Measurements from ENCODE around the gene FBXO33. TPM values are rescaled to one million over a fixed set of nuclear protein-coding genes. Genes with fewer than 3 reads are reported as not detected.

The FBXO33 gene
- total and polyA plus RNA-seq, 2 of the 8 experiments (the other 6 are each of a cell fraction or from before 2014, with no cell fraction given) = 4.7 to 11.5 TPM

DNA sequence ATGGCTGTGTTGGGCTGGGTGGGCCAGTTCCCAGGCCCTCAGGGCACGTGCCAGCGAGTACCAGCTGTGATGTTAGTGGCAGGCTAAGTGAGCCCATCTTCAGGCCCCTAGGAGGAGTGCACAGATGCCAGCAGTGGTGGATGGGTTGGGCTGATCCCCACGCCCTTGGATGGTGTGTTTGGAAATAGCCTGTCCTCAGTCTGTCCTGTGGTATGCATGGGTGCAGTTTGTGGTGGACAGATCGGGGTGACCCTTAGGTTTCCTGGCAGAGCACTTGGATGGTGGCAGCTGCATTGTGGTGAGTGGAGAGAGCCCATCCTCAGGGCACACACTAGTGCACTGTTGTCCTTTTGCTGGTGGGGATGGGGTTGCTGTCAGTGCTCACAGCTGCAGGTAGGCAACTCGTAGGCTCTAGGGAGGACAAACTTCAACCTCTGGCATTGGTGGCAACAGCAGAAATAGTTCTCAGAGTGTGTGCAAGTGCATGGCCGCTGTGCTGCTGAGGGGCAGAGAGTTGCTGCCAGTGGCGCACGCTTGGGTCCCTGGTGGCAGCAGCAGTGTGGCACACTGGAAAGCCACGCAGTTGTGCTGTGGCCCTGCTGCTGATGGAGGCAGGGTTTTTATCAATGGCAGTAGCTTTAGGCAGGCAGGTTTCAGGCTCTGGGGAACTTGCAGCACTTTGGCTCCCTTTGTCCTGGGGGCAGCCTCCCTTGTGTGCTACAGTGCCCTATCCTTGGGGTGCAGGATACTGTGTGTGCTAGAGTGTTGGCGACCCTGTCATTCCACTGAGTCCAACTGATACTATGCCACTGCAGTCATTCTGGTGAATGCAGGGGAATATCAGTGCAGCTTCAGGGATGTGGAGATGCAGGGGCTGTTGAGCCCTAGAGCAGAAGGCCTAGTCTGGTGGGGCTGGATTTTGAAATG, 65.5 kb downstream of the FBXO33 start:
- peak overlapping the region; percentile 73 for H3K4ac ChIP-seq (replicated peaks; ENCODE audit: insufficient read length, low read depth, low read length)
- H2BK15ac ChIP-seq (ENCODE audit: low read length) = no peak overlapping the region; the same call in 1 of the 2 replicates
- no peak overlapping the region for H3K56ac ChIP-seq (replicated peaks; ENCODE audit: insufficient read length, low read depth, low read length)
- H4K5ac ChIP-seq (ENCODE audit: insufficient read length, low read depth, low read length) = no peak overlapping the region
- peak overlapping the region; percentile 76 for H2AK5ac ChIP-seq (ENCODE audit: low read depth, low read length)
- no peak for DNase-seq (ENCODE audit: low read depth in 1 of 2, low spot score in 2 of 2)
- H3K18ac ChIP-seq (ENCODE audit: extremely low read depth, low read length) = peak overlapping the region; percentile 35; the same call in 1 of the 2 replicates
- H4K20me1 ChIP-seq (replicated peaks in 1 of 2; ENCODE audit: control insufficient read depth in 1 of 2, insufficient read depth in 2 of 2, low read length in 2 of 2) = no peaks in the 10 kb centered on the region
- no peaks in the 10 kb centered on the region for H3K36me3 ChIP-seq (ENCODE audit: control insufficient read depth in 2 of 4, insufficient read depth in 4 of 4, low read length in 3 of 4)
- peaks cover 8 to 10% (median 9%) of the 10 kb centered on the region in 4 experiments for H3K4me1 ChIP-seq (replicated peaks in 1 of 4; ENCODE audit: control insufficient read depth in 3 of 4, insufficient read depth in 4 of 4, low read length in 3 of 4)
- CTCF ChIA-PET (ENCODE audit: partially characterized antibody) = interaction anchor here (0.9 to 1.8 kb wide), 4 partner anchors 99 to 269 kb away, joined by 3 to 12 read pairs (median 4); no protein-coding TSS in a partner anchor
- 0 out of 2 replicates have a peak overlapping the region, but pooled peaks have one; percentile 13 for H3K27ac ChIP-seq (ENCODE audit: low read depth, low read length)
- H2BK20ac ChIP-seq (ENCODE audit: low read length) = peak overlapping the region; percentile 13; the same call in 1 of the 2 replicates
- H2BK120ac ChIP-seq (replicated peaks; ENCODE audit: low read depth, low read length) = no peak overlapping the region
- POLR2A ChIA-PET (ENCODE audit: partially characterized antibody) = interaction anchor here (1.2 to 1.3 kb wide), 5 partner anchors 9 to 192 kb away, joined by 3 to 5 read pairs (median 4); partner anchors contain the start of genes FBXO33 and PNN
- peak overlapping the region; percentile 84 for H2BK5ac ChIP-seq (ENCODE audit: low read depth, low read length)
- H3K9ac ChIP-seq (replicated peaks in 1 of 4; ENCODE audit: extremely low read depth in 1 of 4, low read depth in 3 of 4, low read length in 3 of 4) = no peak overlapping the region; a peak in 1 of 7 replicates
- H2BK12ac ChIP-seq (ENCODE audit: low read depth, low read length) = peak overlapping the region; percentile 71; the same call in 1 of the 2 replicates
- H4K8ac ChIP-seq (ENCODE audit: extremely low read depth, insufficient read depth, low read length) = peak overlapping the region; percentile 63
- no peak for TF ChIP-seq NRF1 (IDR thresholded peaks at IDR 0.05; ENCODE audit: low read depth, low read length)
- H3K4me3 ChIP-seq (ENCODE audit: extremely low read depth in 1 of 4, insufficient read depth in 2 of 4, low read depth in 3 of 4, low read length in 4 of 4) = no peak overlapping the region
- H3K9me3 ChIP-seq (ENCODE audit: insufficient read depth in 2 of 2, low read depth in 1 of 2, low read length in 1 of 2) = no peaks in the 10 kb centered on the region
- H3K14ac ChIP-seq (ENCODE audit: insufficient read length) = no peak overlapping the region
- H3K4me2 ChIP-seq (ENCODE audit: insufficient read depth in 1 of 2, low read depth in 2 of 2, low read length in 2 of 2) = peak overlapping the region in 1 of 2 experiments; percentile 31; a peak in 1 of 4 replicates
- 92% methylated on average over 10 of the region's 10 CpGs; no CpG with 5 or more reads in 1 of the 2 experiments for WGBS, 2 experiments (ENCODE audit: extremely low coverage in 1 of 2, insufficient coverage in 1 of 2, insufficient read length in 1 of 2, insufficient replicate concordance in 2 of 2, low coverage in 1 of 2, low lambda C conversion rate in 2 of 2, missing lambda C conversion rate in 1 of 2)
- H4K91ac ChIP-seq (replicated peaks; ENCODE audit: insufficient read length, low read length) = peak overlapping the region; percentile 23
- H3K79me2 ChIP-seq (ENCODE audit: control insufficient read depth in 1 of 2, insufficient read depth in 2 of 2, low read length in 2 of 2) = no peaks in the 10 kb centered on the region
- no peaks in the 10 kb centered on the region for H3K23me2 ChIP-seq (ENCODE audit: low read depth, low read length)
- no peak for FAIRE-seq
- no peaks in the 10 kb centered on the region for H3K27me3 ChIP-seq (replicated peaks in 1 of 4; ENCODE audit: control insufficient read depth in 3 of 4, extremely low read depth in 1 of 4, insufficient read depth in 3 of 4, low read length in 3 of 4)
- H3K23ac ChIP-seq (ENCODE audit: insufficient read length) = no peak overlapping the region
- H3K79me1 ChIP-seq (ENCODE audit: low read depth, low read length) = no peaks in the 10 kb centered on the region
- H2AFZ ChIP-seq (ENCODE audit: low read length) = no peak overlapping the region

Measured in H1 (cell line).